ENCODE measurements around the gene CEP68. TPM values are rescaled to one million over a fixed set of nuclear protein-coding genes. Genes with fewer than 3 reads are reported as not detected.
A peak's percentile ranks its signal among the peaks of the same experiment; 100 is the strongest.
"Not testable (repeated sequence)": the region's sequence is repeated elsewhere in the genome, so short reads cannot be mapped to it uniquely, and the experiment has no call there.

The CEP68 gene
- polyA plus RNA-seq, 3 donors, result 30.6 to 31.6 (median 30.7) TPM

- not testable (repeated sequence) for DNase-seq (ENCODE audit: low read depth in 3 of 3, low spot score in 2 of 3)
Observed at GRCh38 chr2:65125457-65125856, 69.2 kb downstream of the CEP68 start.

- no peak for DNase-seq (ENCODE audit: low read depth in 3 of 3, low spot score in 2 of 3)
Observed at GRCh38 chr2:65128297-65129190, 72.3 kb downstream of the CEP68 start.

- DNase-seq (ENCODE audit: low read depth in 3 of 3, low spot score in 2 of 3), result peak in 2 of 3 donors; percentile 26 to 29
Observed at GRCh38 chr2:65129286-65129825, 73.1 kb downstream of the CEP68 start.

- DNase-seq (ENCODE audit: low read depth in 3 of 3, low spot score in 2 of 3), result peak; percentile 92 to 98 (median 98)
Observed at GRCh38 chr2:65129826-65130663, 73.8 kb downstream of the CEP68 start, which contains the start of gene RAB1A. Gene RAB1A (minus strand): TSS chr2:65130106. CDS start chr2:65129915, 191 bp downstream.

- DNase-seq (ENCODE audit: low read depth in 3 of 3, low spot score in 2 of 3), result peak in 2 of 3 donors; percentile 40 to 62
Observed at GRCh38 chr2:65130664-65131175, 74.5 kb downstream of the CEP68 start.

- DNase-seq (ENCODE audit: low read depth in 3 of 3, low spot score in 2 of 3), result not testable (repeated sequence)
Observed at GRCh38 chr2:65132930-65133329, 76.7 kb downstream of the CEP68 start.

GRCh38 chr2:65133626-65134025 is 77.4 kb downstream of the CEP68 start:
- DNase-seq (ENCODE audit: low read depth in 3 of 3, low spot score in 2 of 3), result no peak

GRCh38 chr2:65134158-65134557 is 77.9 kb downstream of the CEP68 start:
- no peak for DNase-seq (ENCODE audit: low read depth in 3 of 3, low spot score in 2 of 3)

GRCh38 chr2:65136253-65136652 is 80.0 kb downstream of the CEP68 start:
- DNase-seq (ENCODE audit: low read depth in 3 of 3, low spot score in 2 of 3), result no peak

Other genes with a start within 250 kb of the CEP68 start
- 1 to 10 TPM; 5.9 to 8.8 (median 8.4) TPM for gene SLC1A4, start 67.0 kb upstream of the CEP68 start, polyA plus RNA-seq (ENCODE audit: insufficient read length in 3 of 3)
- 100 to 1,000 TPM; 268 to 288 (median 277) TPM for gene RAB1A, start 73.7 kb downstream of the CEP68 start, polyA plus RNA-seq (ENCODE audit: insufficient read length in 3 of 3)
- gene ACTR2, start 171.4 kb downstream of the CEP68 start, polyA plus RNA-seq (ENCODE audit: insufficient read length in 3 of 3), result 100 to 1,000 TPM; 205 to 212 (median 207) TPM